ENCODE results near the gene TRMT13.
"Not testable (repeated sequence)": the region's sequence is repeated elsewhere in the genome, so short reads cannot be mapped to it uniquely, and the experiment has no call there.

The TRMT13 gene

GRCh38 chr1:100164216-100164615, 31.3 kb downstream of the TRMT13 start:
- peak; percentile 77 for DNase-seq

DNA sequence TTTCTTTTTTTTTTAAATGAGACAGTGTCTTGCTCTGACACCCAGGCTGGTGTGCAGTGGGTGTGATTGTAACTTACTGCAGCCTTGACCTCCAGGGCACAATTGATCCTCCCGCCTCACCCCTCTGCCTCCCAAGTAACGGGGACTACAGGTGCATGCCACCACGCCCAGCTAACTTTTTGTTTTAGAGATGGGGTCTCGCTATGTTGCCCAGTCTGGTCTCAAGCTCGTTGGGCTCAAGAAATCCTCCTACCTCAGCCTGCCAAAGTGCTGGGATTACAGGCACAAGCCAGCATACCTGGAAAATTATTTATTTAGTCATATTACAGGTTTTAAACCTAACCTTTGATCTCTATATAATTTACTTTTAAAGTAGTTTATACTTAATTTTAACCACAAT, 31.7 kb downstream of the TRMT13 start:
- no peak for DNase-seq

DNA sequence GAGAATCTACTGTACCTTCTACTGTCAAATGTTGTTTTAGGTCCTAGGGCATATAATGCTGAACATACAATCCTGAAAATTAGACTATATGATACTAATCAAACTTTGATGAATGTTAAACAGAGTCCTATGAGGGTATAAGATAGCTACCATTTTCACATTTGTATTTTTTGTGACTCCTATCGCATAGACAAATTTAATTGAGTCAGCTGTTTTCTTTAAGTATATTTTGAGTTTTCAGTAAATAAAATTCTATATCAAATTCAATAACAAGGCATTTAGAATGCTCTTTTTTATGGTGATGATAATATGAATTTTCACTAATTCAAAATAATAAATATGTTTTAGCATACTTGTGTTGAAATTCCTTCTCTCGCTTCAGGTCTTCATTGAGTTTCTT, 35.1 kb downstream of the TRMT13 start:
- no peak for DNase-seq

- DNase-seq = no peak
Measured at GRCh38 chr1:100177295-100178041, 44.5 kb downstream of the TRMT13 start.

DNA sequence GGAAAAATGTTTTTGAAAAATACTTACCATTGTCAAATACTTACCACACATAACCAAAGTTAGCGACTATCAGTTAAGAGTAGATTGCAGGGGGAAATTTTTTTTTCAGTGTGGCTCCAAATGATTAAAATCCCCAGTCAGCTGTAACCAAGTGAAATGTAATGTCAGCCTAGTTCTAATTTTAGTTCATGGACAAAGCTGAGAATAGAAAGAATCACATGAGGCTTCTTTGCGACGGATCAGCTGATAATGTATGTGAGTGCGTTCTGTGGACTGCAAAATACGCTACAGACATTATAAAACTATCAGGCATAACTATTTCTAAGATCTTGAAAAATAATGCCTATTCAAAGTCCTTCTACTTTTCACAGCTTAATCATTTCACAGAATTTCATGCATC, 45.1 kb downstream of the TRMT13 start, which contains the start of gene LRRC39:
Gene LRRC39 (minus strand): TSS at position 166 of the 400 bp plus-strand sequence. CDS start 9,740 bp downstream, outside the sequence.
- no peak for DNase-seq

- no peak for DNase-seq
Measured at GRCh38 chr1:100183370-100183769, 50.4 kb downstream of the TRMT13 start.

GRCh38 chr1:100184536-100184935, 51.6 kb downstream of the TRMT13 start:
- DNase-seq = no peak

DNA sequence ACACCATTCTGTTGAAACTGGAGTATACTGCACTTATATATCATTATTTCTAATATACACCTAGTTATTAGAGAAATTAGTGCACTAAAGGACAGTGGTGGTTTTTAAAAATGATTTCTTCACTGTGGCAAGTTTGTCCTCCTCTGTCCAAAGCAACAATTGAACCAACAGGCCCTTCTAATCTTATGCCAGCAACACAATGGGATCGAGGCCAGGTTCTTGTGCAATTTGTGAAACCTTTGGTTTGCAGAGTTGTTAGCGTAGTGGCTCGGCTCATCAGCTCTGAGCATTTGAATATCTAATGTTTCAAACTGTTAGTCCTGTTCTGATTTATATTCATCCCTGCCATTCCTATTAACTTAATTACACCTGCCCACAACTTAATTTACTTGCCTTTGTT, 54.9 kb downstream of the TRMT13 start:
- DNase-seq = peak; percentile 3

DNA sequence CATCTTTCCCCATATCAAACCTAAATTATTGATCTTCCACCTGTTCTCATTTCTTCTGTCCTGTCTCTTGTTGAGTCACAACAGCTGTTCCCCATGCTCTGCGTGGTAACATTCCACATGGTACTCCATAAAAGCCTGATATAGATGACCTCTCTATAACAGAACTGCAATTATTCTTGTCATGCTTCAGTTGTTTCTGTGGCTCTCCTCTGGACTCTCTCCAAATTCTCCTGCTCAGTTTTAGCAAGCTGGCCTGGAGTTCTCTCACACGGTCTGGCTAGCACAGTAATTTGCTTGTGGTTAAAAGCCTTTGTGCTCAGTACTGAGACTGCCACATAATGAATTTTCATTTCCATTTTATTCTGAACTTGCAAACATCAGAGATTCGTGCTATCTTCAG, 55.7 kb downstream of the TRMT13 start:
- DNase-seq = peak; percentile 59

GRCh38 chr1:100198596-100198995, 65.6 kb downstream of the TRMT13 start:
- no peak for DNase-seq

DNA sequence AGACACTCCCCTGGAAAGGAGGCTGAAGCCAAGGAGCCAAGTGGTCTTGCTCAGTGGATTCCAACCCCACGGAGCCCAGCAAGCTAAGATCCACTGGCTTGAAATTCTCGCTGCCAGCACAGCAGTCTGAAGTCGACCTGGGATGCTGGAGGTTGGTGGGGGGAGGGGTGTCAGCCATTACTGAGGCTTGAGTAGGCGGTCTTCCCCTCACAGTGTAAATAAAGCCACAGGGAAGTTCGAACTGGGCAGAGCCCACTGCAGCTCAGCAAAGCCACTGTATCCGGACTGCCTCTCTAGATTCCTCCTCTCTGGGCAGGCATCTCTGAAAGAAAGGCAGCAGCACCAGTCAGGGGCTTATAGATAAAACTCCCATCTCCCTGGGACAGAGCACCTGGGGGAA, 67.1 kb downstream of the TRMT13 start:
- not testable (repeated sequence) for DNase-seq
